OCI-LY7 (cell line): ENCODE data around the gene PLEKHO1. TPM values are rescaled to one million over a fixed set of nuclear protein-coding genes. Genes with fewer than 3 reads are reported as not detected.

Experiments
- BruUV-seq: library from RNA; stranded (reverse); fragments of 400-500 nt; replicated peaks from 2 replicates; lab custom pipeline; 2021; lab: Mats Ljungman, UMichigan
- CTCF ChIA-PET: fragments of 300-600 bp; sonication (Branson Sonifier 250); formaldehyde crosslinking; loops from one replicate; lab custom pipeline; 2022; ENCODE audit warnings: antibody characterized with exemption; ENCODE audit not compliant: unreplicated experiment; lab: Charles Lee
- POLR2A ChIA-PET: fragments of 300-600 bp; sonication (Branson Sonifier 250); formaldehyde crosslinking; loops from one replicate; lab custom pipeline; 2022; ENCODE audit warnings: antibody characterized with exemption; lab: Charles Lee
- DNase-seq: peaks from one replicate; pipeline ENCODE4 v3.0.0-alpha.2; 2015; ENCODE audit warnings: low spot score
- H2AFZ ChIP-seq: fragments of 200-600 bp; sonication (generic), shearing (Covaris generic); 2 replicates; pipeline ENCODE4 v1.6.1; 2014; ENCODE audit warnings: mild to moderate bottlenecking, antibody characterized with exemption, low read length, moderate library complexity
- H3K27ac ChIP-seq: fragments of 200-600 bp; sonication (generic); 2 replicates; pipeline ENCODE4 v1.5.1; 2014; ENCODE audit warnings: mixed run types, low read depth, mild to moderate bottlenecking, moderate library complexity, low read length, inconsistent platforms; ENCODE audit not compliant: poor library complexity, severe bottlenecking
- H3K36me3 ChIP-seq: fragments of 200-600 bp; sonication (generic); 2 replicates; pipeline ENCODE4 v1.6.1; 2014; ENCODE audit warnings: mild to moderate bottlenecking, antibody characterized with exemption, low read length, moderate library complexity, mixed read lengths; ENCODE audit not compliant: insufficient read depth
- H3K4me1 ChIP-seq: fragments of 200-600 bp; sonication (generic); 2 replicates; pipeline ENCODE4 v1.5.1; 2014; ENCODE audit warnings: mild to moderate bottlenecking, low read length; ENCODE audit not compliant: insufficient read depth, poor library complexity, severe bottlenecking
- H3K4me2 ChIP-seq: fragments of 200-600 bp; sonication (generic); 2 replicates; pipeline ENCODE4 v1.6.1; 2014; ENCODE audit warnings: mild to moderate bottlenecking, low read length
- H3K4me3 ChIP-seq: fragments of 200-600 bp; sonication (generic); 2 replicates; pipeline ENCODE4 v1.5.1; 2014; ENCODE audit warnings: mild to moderate bottlenecking, low read depth, low read length; ENCODE audit not compliant: poor library complexity, severe bottlenecking
- H3K79me2 ChIP-seq: fragments of 200-600 bp; sonication (generic); 2 replicates; pipeline ENCODE4 v1.6.1; 2016; ENCODE audit warnings: low read depth, mild to moderate bottlenecking, low read length, moderate library complexity, mixed read lengths; ENCODE audit not compliant: insufficient read depth
- H3K9me2 ChIP-seq: fragments of 200-600 bp; sonication (generic); 2 replicates; pipeline ENCODE4 v1.6.1; 2016; ENCODE audit warnings: mild to moderate bottlenecking, low read length, mixed read lengths; ENCODE audit not compliant: insufficient read depth
- H3K9me3 ChIP-seq: fragments of 200-600 bp; sonication (generic); 2 replicates; pipeline ENCODE4 v1.6.1; 2014; ENCODE audit warnings: mild to moderate bottlenecking, mixed run types, low read length, mixed read lengths
- H4K20me1 ChIP-seq: fragments of 200-600 bp; sonication (generic); 2 replicates; pipeline ENCODE4 v1.6.1; 2014; ENCODE audit warnings: mild to moderate bottlenecking, antibody characterized with exemption, low read length, moderate library complexity, mixed read lengths; ENCODE audit not compliant: insufficient read depth
- EZH2phosphoT487 ChIP-seq: fragments of 200-600 bp; sonication (generic); IDR thresholded peaks from 2 replicates; pipeline ENCODE4 v1.6.1; 2018; ENCODE audit warnings: low read depth, borderline replicate concordance, mild to moderate bottlenecking, mixed run types, antibody characterized with exemption, low read length, moderate library complexity, mixed read lengths
- intact Hi-C: fragments of 100-400 bp; cut with micrococcal nuclease; formaldehyde crosslinking; loops from one replicate; pipeline ENCODE4 v1.10.0; 2022; ENCODE audit not compliant: unreplicated experiment
- total RNA-seq, 2 experiments: library from RNA; depleted of rRNA in 1 of 2; stranded (reverse); fragments of >200 nt in 1 of 2; shearing (Covaris generic) in 1 of 2; gene quantifications; 2 replicates each; pipeline ENCODE4 v1.2.3, GENCODE V29; 2014 to 2022
- TF ChIP-seq, protein P1 (sequence below): fragments of 200-600 bp; sonication (generic); conservative IDR thresholded peaks from 2 replicates; pipeline ENCODE4 v1.5.1; 2014; ENCODE audit warnings: mild to moderate bottlenecking, antibody characterized with exemption, low read length, moderate library complexity, mixed read lengths

PLEKHO1 gene
- total RNA-seq, 2 experiments from 2014 or later, result 75.5 to 122 TPM

DNA sequence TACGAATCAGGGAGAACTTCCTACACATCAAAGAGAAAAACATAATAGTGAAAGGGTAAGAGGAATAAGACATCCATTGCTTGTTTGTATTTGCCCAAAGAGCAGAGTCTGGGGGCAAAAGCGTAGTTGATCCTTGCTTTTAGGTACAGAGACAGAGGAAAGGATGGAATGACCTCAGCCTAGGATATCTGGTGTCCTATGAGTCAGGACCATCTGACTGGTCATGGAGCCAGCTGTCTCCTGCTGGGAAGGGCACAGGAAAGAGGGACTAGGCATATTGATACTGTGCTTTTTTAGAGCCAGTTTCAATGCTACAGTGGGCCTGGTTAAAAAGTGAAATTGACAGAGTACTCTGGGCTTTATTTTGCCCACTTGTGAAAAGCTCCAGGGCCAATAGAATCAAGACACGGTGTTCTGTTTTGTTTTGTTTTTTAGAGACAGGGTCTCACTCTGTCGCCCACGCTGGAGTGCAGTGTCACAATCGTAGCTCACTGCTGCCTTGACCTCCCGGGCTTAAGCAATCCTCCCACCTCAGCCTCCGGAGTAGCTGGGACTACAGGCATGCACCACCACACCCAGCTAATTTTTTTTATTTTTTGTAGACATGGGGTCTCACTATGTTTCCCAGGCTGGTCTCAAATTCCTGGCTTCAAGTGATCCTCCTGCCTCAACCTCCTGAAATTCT lies 3.2 kb downstream of the PLEKHO1 start:
- Histone ChIP-seq H3K4me2 (peak overlapping the region; percentile 85; the same call in 1 of the 2 replicates), H4K20me1 (no peaks in the 10 kb centered on the region), H3K79me2 (peaks cover 46% of the 10 kb centered on the region; the same call in 1 of the 2 replicates), H3K9me2 (no peaks in the 10 kb centered on the region), H3K4me1 (peaks cover 61% of the 10 kb centered on the region), H3K4me3 (peak overlapping the region; percentile 10), H3K9me3 (no peaks in the 10 kb centered on the region), H3K27ac (peak overlapping the region; percentile 90), H2AFZ (no peak overlapping the region), H3K36me3 (peaks cover 75% of the 10 kb centered on the region)
- CTCF ChIA-PET, result no interaction called here
- TF ChIP-seq EZH2phosphoT487, result no peak
- TF ChIP-seq, protein P1, sequence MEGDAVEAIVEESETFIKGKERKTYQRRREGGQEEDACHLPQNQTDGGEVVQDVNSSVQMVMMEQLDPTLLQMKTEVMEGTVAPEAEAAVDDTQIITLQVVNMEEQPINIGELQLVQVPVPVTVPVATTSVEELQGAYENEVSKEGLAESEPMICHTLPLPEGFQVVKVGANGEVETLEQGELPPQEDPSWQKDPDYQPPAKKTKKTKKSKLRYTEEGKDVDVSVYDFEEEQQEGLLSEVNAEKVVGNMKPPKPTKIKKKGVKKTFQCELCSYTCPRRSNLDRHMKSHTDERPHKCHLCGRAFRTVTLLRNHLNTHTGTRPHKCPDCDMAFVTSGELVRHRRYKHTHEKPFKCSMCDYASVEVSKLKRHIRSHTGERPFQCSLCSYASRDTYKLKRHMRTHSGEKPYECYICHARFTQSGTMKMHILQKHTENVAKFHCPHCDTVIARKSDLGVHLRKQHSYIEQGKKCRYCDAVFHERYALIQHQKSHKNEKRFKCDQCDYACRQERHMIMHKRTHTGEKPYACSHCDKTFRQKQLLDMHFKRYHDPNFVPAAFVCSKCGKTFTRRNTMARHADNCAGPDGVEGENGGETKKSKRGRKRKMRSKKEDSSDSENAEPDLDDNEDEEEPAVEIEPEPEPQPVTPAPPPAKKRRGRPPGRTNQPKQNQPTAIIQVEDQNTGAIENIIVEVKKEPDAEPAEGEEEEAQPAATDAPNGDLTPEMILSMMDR, result no peak
- no peak for DNase-seq
- intact Hi-C loops, result no loop called here
- no TSS peak for BruUV-seq
- POLR2A ChIA-PET, result interaction anchor here (1.3 to 1.5 kb wide), 2 partner anchors 12 to 265 kb away, joined by 4 to 5 read pairs; a partner anchor contains a TSS

DNA sequence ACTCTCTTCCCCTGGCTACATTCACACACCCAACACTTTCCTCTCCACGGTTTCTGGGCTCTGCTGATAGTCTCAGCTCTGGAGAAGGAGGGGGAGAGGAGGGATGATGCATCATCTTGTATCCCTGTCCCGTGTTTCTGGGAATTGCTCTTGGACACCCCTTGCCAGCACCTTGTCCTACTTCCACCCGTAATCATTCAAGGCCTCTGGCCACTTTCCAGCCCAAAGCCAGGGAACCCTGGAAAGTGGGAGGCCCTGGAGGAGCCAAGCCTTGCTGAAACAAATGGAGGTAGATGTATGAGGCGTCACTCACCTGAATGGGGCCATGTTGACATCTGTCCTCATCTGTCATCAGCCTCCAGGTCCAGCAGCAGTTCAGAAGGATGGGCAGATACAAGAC lies 4.4 kb downstream of the PLEKHO1 start:
- Histone ChIP-seq H3K9me3 (no peaks in the 10 kb centered on the region), H3K4me3 (no peak overlapping the region), H3K9me2 (no peaks in the 10 kb centered on the region), H4K20me1 (no peaks in the 10 kb centered on the region), H3K4me2 (peak overlapping the region; percentile 11; the same call in 1 of the 2 replicates), H3K27ac (peak overlapping the region; percentile 19), H3K4me1 (peaks cover 61% of the 10 kb centered on the region), H2AFZ (no peak overlapping the region), H3K79me2 (peaks cover 43% of the 10 kb centered on the region; the same call in 1 of the 2 replicates), H3K36me3 (peaks cover 87% of the 10 kb centered on the region)
- intact Hi-C loops, result no loop called here
- no peak for DNase-seq
- CTCF ChIA-PET, result no interaction called here
- no peak for TF ChIP-seq EZH2phosphoT487
- TF ChIP-seq, protein P1, result no peak
- POLR2A ChIA-PET, result no interaction called here
- no TSS peak for BruUV-seq
